Fibroblast of lung (primary cell): Measurements from ENCODE around the gene TPRG1L.

Experiments used
- EZH2 ChIP-seq: IDR thresholded peaks from 2 replicates; pipeline ENCODE4 v1.5.1; 2012; ENCODE audit warnings: low read length, control low read depth, mild to moderate bottlenecking; ENCODE audit errors: missing control alignments
- TF ChIP-seq, protein P1 (sequence below), 2 donors: IDR thresholded peaks in 1 of 2; conservative IDR thresholded peaks in 1 of 2; 1 replicate in 1 of 2; 2 replicates in 1 of 2; pipeline ENCODE4 v1.5.1; 2011 to 2012; ENCODE audit warnings: low read length in 2 of 2, control low read depth in 1 of 2, inconsistent platforms in 1 of 2, low read depth in 1 of 2, mild to moderate bottlenecking in 1 of 2

DNA sequence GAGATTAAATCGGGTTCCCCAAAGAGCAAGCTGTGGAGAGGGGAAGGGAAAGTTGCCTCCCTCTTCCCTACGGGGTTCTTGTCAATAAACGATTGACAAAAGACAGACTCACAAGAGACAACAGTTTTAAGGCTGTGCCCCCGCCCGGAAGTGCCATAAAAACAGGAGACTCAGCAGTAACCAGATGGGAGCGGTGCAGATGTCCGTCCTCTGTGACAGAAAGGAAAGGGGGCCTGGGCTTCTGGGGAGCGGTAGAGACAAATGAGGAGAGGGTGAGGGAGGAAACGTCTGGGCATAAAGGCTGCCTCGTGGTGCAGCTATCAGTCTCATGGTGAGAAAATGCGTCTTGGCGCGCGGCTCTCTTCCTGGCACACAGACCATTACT lies 33.4 kb downstream of the TPRG1L start:
- TF ChIP-seq, protein P1, sequence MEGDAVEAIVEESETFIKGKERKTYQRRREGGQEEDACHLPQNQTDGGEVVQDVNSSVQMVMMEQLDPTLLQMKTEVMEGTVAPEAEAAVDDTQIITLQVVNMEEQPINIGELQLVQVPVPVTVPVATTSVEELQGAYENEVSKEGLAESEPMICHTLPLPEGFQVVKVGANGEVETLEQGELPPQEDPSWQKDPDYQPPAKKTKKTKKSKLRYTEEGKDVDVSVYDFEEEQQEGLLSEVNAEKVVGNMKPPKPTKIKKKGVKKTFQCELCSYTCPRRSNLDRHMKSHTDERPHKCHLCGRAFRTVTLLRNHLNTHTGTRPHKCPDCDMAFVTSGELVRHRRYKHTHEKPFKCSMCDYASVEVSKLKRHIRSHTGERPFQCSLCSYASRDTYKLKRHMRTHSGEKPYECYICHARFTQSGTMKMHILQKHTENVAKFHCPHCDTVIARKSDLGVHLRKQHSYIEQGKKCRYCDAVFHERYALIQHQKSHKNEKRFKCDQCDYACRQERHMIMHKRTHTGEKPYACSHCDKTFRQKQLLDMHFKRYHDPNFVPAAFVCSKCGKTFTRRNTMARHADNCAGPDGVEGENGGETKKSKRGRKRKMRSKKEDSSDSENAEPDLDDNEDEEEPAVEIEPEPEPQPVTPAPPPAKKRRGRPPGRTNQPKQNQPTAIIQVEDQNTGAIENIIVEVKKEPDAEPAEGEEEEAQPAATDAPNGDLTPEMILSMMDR (conservative IDR thresholded peaks at IDR 0.05 in 1 of 2, IDR thresholded peaks at IDR 0.05 in 1 of 2; ENCODE audit: low read depth in 1 of 2, low read length in 2 of 2): no peak
- TF ChIP-seq EZH2: no peak
